Measurements from ENCODE around the gene AKR1D1. TPM values are rescaled to one million over a fixed set of nuclear protein-coding genes. Genes with fewer than 3 reads are reported as not detected.
"Not testable (repeated sequence)": the region's sequence is repeated elsewhere in the genome, so short reads cannot be mapped to it uniquely, and the experiment has no call there.

The AKR1D1 gene
- total and polyA plus RNA-seq, 7 experiments from 2014 or later: not detected

DNA sequence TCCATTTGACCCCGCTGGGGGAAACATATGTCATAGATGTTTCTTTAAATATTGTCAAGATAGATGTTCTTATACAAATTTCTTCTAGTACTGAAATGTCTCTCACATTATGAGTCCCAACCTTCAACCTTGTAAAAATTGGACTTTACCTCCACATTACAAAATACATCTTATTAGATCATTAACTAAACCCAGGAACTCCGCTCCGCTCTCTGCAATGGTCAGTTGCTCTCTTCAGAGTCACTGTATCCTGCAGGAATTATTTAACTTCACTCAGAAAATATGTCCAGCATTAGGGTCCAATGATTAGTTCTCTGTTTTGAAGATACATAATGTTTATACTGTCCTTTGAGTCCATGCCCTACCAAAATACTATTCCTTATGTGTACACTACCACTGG, 8.5 kb upstream of the AKR1D1 start:
- no peaks in the 10 kb centered on the region for H3K36me3 ChIP-seq (ENCODE audit: control insufficient read depth in 2 of 3, insufficient read depth in 3 of 3, low read length in 3 of 3)
- no peak overlapping the region for H3K27ac ChIP-seq (ENCODE audit: low read depth, low read length)
- H3K27me3 ChIP-seq (ENCODE audit: control insufficient read depth in 2 of 2, insufficient read depth in 2 of 2, low read length in 2 of 2): peaks cover 0 to 4% of the 10 kb centered on the region in 2 donors
- no peaks in the 10 kb centered on the region for H3K4me1 ChIP-seq (ENCODE audit: control insufficient read depth in 2 of 2, insufficient read depth in 2 of 2, low read length in 2 of 2)
- intact Hi-C loops (cut with micrococcal nuclease): no loop called here
- CTCF ChIA-PET: no interaction called here
- ATAC-seq (no peak), DNase-seq (no peak)
- Mint-ChIP-seq H3K4me1 (no peaks in the 10 kb centered on the region), H3K36me3 (no peaks in the 10 kb centered on the region), H3K27ac (no peak overlapping the region), H3K27me3 (peaks cover 4 to 15% (median 11%) of the 10 kb centered on the region in 5 donors), H3K4me3 (no peak overlapping the region), H3K9me3 (peaks cover 0 to 4% (median 0%) of the 10 kb centered on the region in 11 donors)
- POLR2A ChIA-PET: no interaction called here
- no peak overlapping the region for H3K4me3 ChIP-seq (ENCODE audit: low read length)
- no peaks in the 10 kb centered on the region for H3K9me3 ChIP-seq (ENCODE audit: control insufficient read depth in 2 of 3, low read length in 3 of 3)

DNA sequence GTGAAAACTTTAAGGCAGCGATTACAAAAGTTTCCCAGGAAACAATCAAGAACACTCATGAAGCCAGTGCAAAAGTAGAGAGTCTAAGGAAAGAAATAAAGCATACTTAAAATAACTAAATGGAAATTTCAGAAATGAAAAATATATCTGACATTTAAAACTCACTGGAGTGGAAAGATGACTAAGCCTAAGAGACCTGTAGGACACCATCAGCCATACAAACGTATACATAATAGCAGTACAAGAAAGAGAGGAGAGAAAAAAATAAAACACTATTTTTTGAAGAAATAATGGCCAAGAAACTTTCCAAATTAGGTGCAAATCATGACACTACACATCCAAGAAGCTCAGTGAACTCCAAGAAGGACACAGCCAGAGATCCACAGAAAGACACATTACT, 5.4 kb upstream of the AKR1D1 start:
- H3K27me3 Mint-ChIP-seq: peaks cover 0 to 27% (median 8%) of the 10 kb centered on the region in 5 donors
- intact Hi-C loops (cut with micrococcal nuclease): no loop called here
- CTCF ChIA-PET: no interaction called here
- H3K27ac Mint-ChIP-seq: no peak overlapping the region
- H3K9me3 Mint-ChIP-seq: peaks cover 0 to 26% (median 13%) of the 10 kb centered on the region in 11 donors
- Histone ChIP-seq H3K4me1 (ENCODE audit: control insufficient read depth in 2 of 2, insufficient read depth in 2 of 2, low read length in 2 of 2) (no peaks in the 10 kb centered on the region), H3K4me3 (ENCODE audit: low read length) (no peak overlapping the region), H3K36me3 (ENCODE audit: control insufficient read depth in 2 of 3, insufficient read depth in 3 of 3, low read length in 3 of 3) (no peaks in the 10 kb centered on the region), H3K9me3 (ENCODE audit: control insufficient read depth in 2 of 3, low read length in 3 of 3) (no peaks in the 10 kb centered on the region), H3K27me3 (ENCODE audit: control insufficient read depth in 2 of 2, insufficient read depth in 2 of 2, low read length in 2 of 2) (peaks cover 0 to 4% of the 10 kb centered on the region in 2 donors), H3K27ac (ENCODE audit: low read depth, low read length) (no peak overlapping the region)
- ATAC-seq: no peak
- no peaks in the 10 kb centered on the region for H3K36me3 Mint-ChIP-seq
- POLR2A ChIA-PET: no interaction called here
- no peak for DNase-seq
- no peak overlapping the region for H3K4me3 Mint-ChIP-seq
- no peaks in the 10 kb centered on the region for H3K4me1 Mint-ChIP-seq

DNA sequence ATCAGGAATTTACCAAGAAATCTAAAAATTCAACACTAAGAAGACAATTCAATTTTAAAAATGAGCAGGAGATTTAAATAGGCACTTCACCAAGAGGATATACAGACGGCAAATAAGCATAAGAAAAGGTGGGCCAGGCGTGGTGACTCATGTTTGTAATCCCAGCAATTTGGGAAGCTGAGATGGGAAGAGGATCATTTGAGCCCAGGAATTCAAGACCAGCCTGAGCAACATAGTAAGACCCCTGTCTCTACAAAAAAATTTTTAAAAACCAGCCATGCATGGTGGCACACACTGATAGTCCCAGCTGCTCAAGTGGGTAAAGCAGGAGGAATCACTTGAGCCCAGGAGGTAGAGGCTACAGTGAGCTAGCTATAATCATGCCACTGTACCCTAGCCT, 3.5 kb upstream of the AKR1D1 start:
- Mint-ChIP-seq H3K27me3 (peaks cover 5 to 23% (median 6%) of the 10 kb centered on the region in 5 donors), H3K4me3 (no peak overlapping the region), H3K4me1 (no peaks in the 10 kb centered on the region), H3K27ac (no peak overlapping the region), H3K36me3 (no peaks in the 10 kb centered on the region), H3K9me3 (peaks cover 0 to 36% (median 14%) of the 10 kb centered on the region in 11 donors)
- ChIA-PET POLR2A (no interaction called here), CTCF (no interaction called here)
- ATAC-seq (no peak), DNase-seq (no peak)
- no peak overlapping the region for H3K4me3 ChIP-seq (ENCODE audit: low read length)
- no peaks in the 10 kb centered on the region for H3K36me3 ChIP-seq (ENCODE audit: control insufficient read depth in 2 of 3, insufficient read depth in 3 of 3, low read length in 3 of 3)
- H3K9me3 ChIP-seq (ENCODE audit: control insufficient read depth in 2 of 3, low read length in 3 of 3): peaks cover 0 to 4% (median 0%) of the 10 kb centered on the region in 3 experiments
- H3K27ac ChIP-seq (ENCODE audit: low read depth, low read length): no peak overlapping the region
- H3K4me1 ChIP-seq (ENCODE audit: control insufficient read depth in 2 of 2, insufficient read depth in 2 of 2, low read length in 2 of 2): no peaks in the 10 kb centered on the region
- intact Hi-C loops (cut with micrococcal nuclease): no loop called here
- H3K27me3 ChIP-seq (ENCODE audit: control insufficient read depth in 2 of 2, insufficient read depth in 2 of 2, low read length in 2 of 2): peaks cover 0 to 1% of the 10 kb centered on the region in 2 donors

DNA sequence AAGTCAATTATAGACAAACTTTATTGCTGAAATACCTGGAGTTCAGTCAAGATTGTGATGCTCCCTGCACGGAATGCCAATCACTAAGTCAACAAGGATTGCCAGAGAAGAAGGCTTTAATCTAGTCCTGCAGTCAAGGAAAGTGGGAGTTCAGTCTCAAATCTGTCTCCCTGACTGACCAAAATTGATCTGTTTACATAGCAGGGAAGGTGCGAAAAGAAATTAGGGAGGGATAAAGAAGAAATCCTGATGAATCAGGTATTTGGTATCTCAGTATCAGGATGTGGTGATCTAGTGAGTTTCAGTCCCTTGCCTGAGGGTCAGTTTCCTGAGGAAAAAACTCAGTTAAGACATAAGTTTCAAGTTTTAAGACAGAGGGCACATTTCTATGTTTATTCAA, 2.1 kb upstream of the AKR1D1 start:
- ChIA-PET POLR2A (no interaction called here), CTCF (no interaction called here)
- Histone ChIP-seq H3K4me3 (ENCODE audit: low read length) (no peak overlapping the region), H3K36me3 (ENCODE audit: control insufficient read depth in 2 of 3, insufficient read depth in 3 of 3, low read length in 3 of 3) (no peaks in the 10 kb centered on the region), H3K27ac (ENCODE audit: low read depth, low read length) (no peak overlapping the region), H3K27me3 (ENCODE audit: control insufficient read depth in 2 of 2, insufficient read depth in 2 of 2, low read length in 2 of 2) (no peaks in the 10 kb centered on the region), H3K9me3 (ENCODE audit: control insufficient read depth in 2 of 3, low read length in 3 of 3) (peaks cover 0 to 4% (median 0%) of the 10 kb centered on the region in 3 experiments), H3K4me1 (ENCODE audit: control insufficient read depth in 2 of 2, insufficient read depth in 2 of 2, low read length in 2 of 2) (no peaks in the 10 kb centered on the region)
- Mint-ChIP-seq H3K36me3 (no peaks in the 10 kb centered on the region), H3K27me3 (peaks cover 0 to 16% (median 5%) of the 10 kb centered on the region in 5 donors), H3K9me3 (peaks cover 0 to 36% (median 14%) of the 10 kb centered on the region in 11 donors), H3K27ac (no peak overlapping the region), H3K4me1 (no peaks in the 10 kb centered on the region), H3K4me3 (no peak overlapping the region)
- DNase-seq: no peak
- no peak for ATAC-seq
- intact Hi-C loops (cut with micrococcal nuclease): no loop called here

DNA sequence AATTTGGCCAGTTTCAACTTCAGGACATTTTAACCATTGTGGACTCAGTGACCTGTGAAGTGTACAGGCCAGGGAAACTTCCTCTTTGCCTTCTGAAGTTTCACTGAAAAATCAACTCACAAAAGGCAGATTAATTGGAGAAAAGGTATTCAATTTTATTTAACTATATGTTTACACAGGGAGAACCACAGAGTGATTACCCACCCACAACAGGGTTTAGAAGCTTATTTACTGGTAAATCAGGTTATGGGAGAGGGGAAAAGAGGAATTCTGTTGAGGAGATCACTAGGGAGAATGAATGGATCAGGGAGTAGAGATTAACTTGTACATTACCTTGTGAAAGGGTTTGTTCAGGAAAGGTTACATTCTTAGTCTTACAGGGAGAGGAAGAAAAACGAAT, 1.7 kb upstream of the AKR1D1 start:
- ATAC-seq (no peak), DNase-seq (no peak)
- H3K4me3 ChIP-seq (ENCODE audit: low read length): no peak overlapping the region
- peaks cover 0 to 36% (median 14%) of the 10 kb centered on the region in 11 donors for H3K9me3 Mint-ChIP-seq
- intact Hi-C loops (cut with micrococcal nuclease): no loop called here
- H3K4me1 Mint-ChIP-seq: no peaks in the 10 kb centered on the region
- no peaks in the 10 kb centered on the region for H3K36me3 Mint-ChIP-seq
- ChIA-PET CTCF (no interaction called here), POLR2A (no interaction called here)
- no peak overlapping the region for H3K27ac Mint-ChIP-seq
- no peaks in the 10 kb centered on the region for H3K27me3 ChIP-seq (ENCODE audit: control insufficient read depth in 2 of 2, insufficient read depth in 2 of 2, low read length in 2 of 2)
- no peaks in the 10 kb centered on the region for H3K4me1 ChIP-seq (ENCODE audit: control insufficient read depth in 2 of 2, insufficient read depth in 2 of 2, low read length in 2 of 2)
- peaks cover 0 to 16% (median 5%) of the 10 kb centered on the region in 5 donors for H3K27me3 Mint-ChIP-seq
- H3K27ac ChIP-seq (ENCODE audit: low read depth, low read length): no peak overlapping the region
- H3K4me3 Mint-ChIP-seq: no peak overlapping the region
- peaks cover 0 to 4% (median 0%) of the 10 kb centered on the region in 3 experiments for H3K9me3 ChIP-seq (ENCODE audit: control insufficient read depth in 2 of 3, low read length in 3 of 3)
- H3K36me3 ChIP-seq (ENCODE audit: control insufficient read depth in 2 of 3, insufficient read depth in 3 of 3, low read length in 3 of 3): no peaks in the 10 kb centered on the region

GRCh38 chr7:138075350-138075749, 909 bp upstream of the AKR1D1 start:
- H3K36me3 ChIP-seq (ENCODE audit: control insufficient read depth in 2 of 3, insufficient read depth in 3 of 3, low read length in 3 of 3): no peaks in the 10 kb centered on the region
- Mint-ChIP-seq H3K27ac (no peak overlapping the region), H3K4me1 (no peaks in the 10 kb centered on the region), H3K4me3 (no peak overlapping the region), H3K36me3 (no peaks in the 10 kb centered on the region), H3K9me3 (peaks cover 0 to 36% (median 14%) of the 10 kb centered on the region in 11 donors), H3K27me3 (peaks cover 0 to 16% (median 5%) of the 10 kb centered on the region in 5 donors)
- no peak overlapping the region for H3K4me3 ChIP-seq (ENCODE audit: low read length)
- H3K4me1 ChIP-seq (ENCODE audit: control insufficient read depth in 2 of 2, insufficient read depth in 2 of 2, low read length in 2 of 2): no peaks in the 10 kb centered on the region
- ATAC-seq: no peak
- no peaks in the 10 kb centered on the region for H3K27me3 ChIP-seq (ENCODE audit: control insufficient read depth in 2 of 2, insufficient read depth in 2 of 2, low read length in 2 of 2)
- peaks cover 0 to 4% (median 0%) of the 10 kb centered on the region in 3 experiments for H3K9me3 ChIP-seq (ENCODE audit: control insufficient read depth in 2 of 3, low read length in 3 of 3)
- no peak for DNase-seq
- no peak overlapping the region for H3K27ac ChIP-seq (ENCODE audit: low read depth, low read length)
- ChIA-PET CTCF (no interaction called here), POLR2A (no interaction called here)
- intact Hi-C loops (cut with micrococcal nuclease): no loop called here

GRCh38 chr7:138075786-138076185, 473 bp upstream of the AKR1D1 start:
- H3K27me3 ChIP-seq (ENCODE audit: control insufficient read depth in 2 of 2, insufficient read depth in 2 of 2, low read length in 2 of 2); H3K27ac ChIP-seq (ENCODE audit: low read depth, low read length); POLR2A ChIA-PET; H3K4me3 ChIP-seq (ENCODE audit: low read length); H3K4me1 ChIP-seq (ENCODE audit: control insufficient read depth in 2 of 2, insufficient read depth in 2 of 2, low read length in 2 of 2); ATAC-seq; CTCF ChIA-PET; H3K27ac Mint-ChIP-seq; H3K36me3 Mint-ChIP-seq; H3K9me3 ChIP-seq (ENCODE audit: control insufficient read depth in 2 of 3, low read length in 3 of 3); H3K4me1 Mint-ChIP-seq; DNase-seq; H3K36me3 ChIP-seq (ENCODE audit: control insufficient read depth in 2 of 3, insufficient read depth in 3 of 3, low read length in 3 of 3); H3K4me3 Mint-ChIP-seq; intact Hi-C loops (cut with micrococcal nuclease): not testable (repeated sequence)
- peaks cover 0 to 16% (median 5%) of the 10 kb centered on the region in 5 donors for H3K27me3 Mint-ChIP-seq
- peaks cover 0 to 36% (median 14%) of the 10 kb centered on the region in 11 donors for H3K9me3 Mint-ChIP-seq

Measured in naive thymus-derived CD4-positive, alpha-beta T cell (primary cell).